Activated naive CD8-positive, alpha-beta T cell treated with anti-CD3 and anti-CD28 coated beads, Interleukin-2, amount 50 U/mL, for 16 hours (primary cell): ENCODE data around the gene UBE2G1.
"Not testable (repeated sequence)": the region's sequence is repeated elsewhere in the genome, so short reads cannot be mapped to it uniquely, and the experiment has no call there.

Experiments used
- DNase-seq: peaks from one replicate; pipeline ENCODE4 v3.0.0-alpha.2; 2020; ENCODE audit warnings: low read depth, low spot score

Gene UBE2G1

GRCh38 chr17:4305224-4305623, 61.3 kb downstream of the UBE2G1 start:
- DNase-seq: no peak

- peak; percentile 9 for DNase-seq
Measured at GRCh38 chr17:4304417-4305027, 62.0 kb downstream of the UBE2G1 start.

GRCh38 chr17:4301066-4301465, 65.4 kb downstream of the UBE2G1 start:
- no peak for DNase-seq

GRCh38 chr17:4297351-4297750, 69.1 kb downstream of the UBE2G1 start:
- no peak for DNase-seq

GRCh38 chr17:4295686-4296085, 70.8 kb downstream of the UBE2G1 start:
- no peak for DNase-seq

GRCh38 chr17:4293572-4293971, 72.9 kb downstream of the UBE2G1 start:
- no peak for DNase-seq

GRCh38 chr17:4287710-4288109, 78.8 kb downstream of the UBE2G1 start:
- DNase-seq: no peak

GRCh38 chr17:4276514-4276913, 90.0 kb downstream of the UBE2G1 start:
- no peak for DNase-seq

GRCh38 chr17:4272972-4273368, 93.5 kb downstream of the UBE2G1 start:
- DNase-seq: no peak

GRCh38 chr17:4272213-4272971, 94.1 kb downstream of the UBE2G1 start:
- DNase-seq: no peak

GRCh38 chr17:4270736-4271135, 95.7 kb downstream of the UBE2G1 start:
- DNase-seq: no peak

- DNase-seq: no peak
Measured at GRCh38 chr17:4269915-4270314, 96.6 kb downstream of the UBE2G1 start.

GRCh38 chr17:4267402-4267801, 99.1 kb downstream of the UBE2G1 start:
- no peak for DNase-seq

GRCh38 chr17:4266550-4266949, 99.9 kb downstream of the UBE2G1 start:
- DNase-seq: no peak

- peak; percentile 96 for DNase-seq
Measured at GRCh38 chr17:4263282-4264215, 102.9 kb downstream of the UBE2G1 start, which contains the start of gene ANKFY1. TSS of gene ANKFY1 (minus strand) at chr17:4263979. CDS start at chr17:4263941, 38 bp downstream.

- no peak for DNase-seq
Measured at GRCh38 chr17:4262703-4263102, 103.8 kb downstream of the UBE2G1 start.

GRCh38 chr17:4261452-4261851, 105.0 kb downstream of the UBE2G1 start:
- no peak for DNase-seq

- no peak for DNase-seq
Measured at GRCh38 chr17:4258867-4259266, 107.6 kb downstream of the UBE2G1 start.

- no peak for DNase-seq
Measured at GRCh38 chr17:4256952-4257351, 109.5 kb downstream of the UBE2G1 start.

GRCh38 chr17:4255271-4255670, 111.2 kb downstream of the UBE2G1 start:
- DNase-seq: not testable (repeated sequence)

GRCh38 chr17:4250887-4251286, 115.6 kb downstream of the UBE2G1 start:
- no peak for DNase-seq

- no peak for DNase-seq
Measured at GRCh38 chr17:4249452-4250029, 116.9 kb downstream of the UBE2G1 start.
